CD1c-positive myeloid dendritic cell (primary cell): ENCODE results near the gene UBE2G1.
A peak's percentile ranks its signal among the peaks of the same experiment; 100 is the strongest.
"Not testable (repeated sequence)": the region's sequence is repeated elsewhere in the genome, so short reads cannot be mapped to it uniquely, and the experiment has no call there.

ENCODE experiments used
- DNase-seq: peaks from one replicate; pipeline ENCODE4 v3.0.0-alpha.2; 2016; ENCODE audit errors: extremely low spot score

Gene UBE2G1

DNA sequence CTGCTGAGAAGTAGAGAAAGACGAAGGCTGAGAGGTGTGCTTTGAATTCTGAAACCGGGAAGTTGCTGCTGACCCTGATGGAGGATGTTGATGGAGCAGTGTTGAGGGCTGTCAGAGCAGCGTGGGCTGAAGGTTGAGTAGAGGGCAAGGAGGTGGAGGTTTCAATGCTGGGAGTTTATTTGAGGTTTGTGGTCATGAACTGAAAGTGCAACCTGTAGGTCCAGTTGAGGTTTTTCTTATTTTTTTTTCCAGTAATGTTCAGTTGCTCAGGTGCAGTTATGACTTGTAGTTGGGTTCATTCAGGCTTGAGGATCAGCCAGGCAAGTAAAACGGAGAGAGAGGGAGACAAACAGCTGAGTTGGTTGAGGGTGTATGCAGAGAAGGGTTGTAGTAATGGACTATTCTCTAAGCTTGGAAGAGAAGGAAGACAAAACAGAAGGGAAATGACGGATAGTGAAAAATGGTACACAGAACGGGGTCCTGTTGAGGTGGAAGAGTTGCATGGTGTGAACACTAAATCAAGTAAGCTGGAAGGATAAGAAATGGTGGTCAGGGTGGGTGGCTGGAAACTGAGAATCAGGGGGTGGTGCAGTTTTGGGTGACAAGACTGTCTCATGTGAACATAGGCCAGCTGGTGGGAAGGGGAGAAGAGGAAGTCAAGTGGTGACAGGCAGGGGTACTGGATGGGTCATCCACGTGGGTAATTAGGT is 8.7 kb upstream of the UBE2G1 start:
- DNase-seq = peak; percentile 71

DNA sequence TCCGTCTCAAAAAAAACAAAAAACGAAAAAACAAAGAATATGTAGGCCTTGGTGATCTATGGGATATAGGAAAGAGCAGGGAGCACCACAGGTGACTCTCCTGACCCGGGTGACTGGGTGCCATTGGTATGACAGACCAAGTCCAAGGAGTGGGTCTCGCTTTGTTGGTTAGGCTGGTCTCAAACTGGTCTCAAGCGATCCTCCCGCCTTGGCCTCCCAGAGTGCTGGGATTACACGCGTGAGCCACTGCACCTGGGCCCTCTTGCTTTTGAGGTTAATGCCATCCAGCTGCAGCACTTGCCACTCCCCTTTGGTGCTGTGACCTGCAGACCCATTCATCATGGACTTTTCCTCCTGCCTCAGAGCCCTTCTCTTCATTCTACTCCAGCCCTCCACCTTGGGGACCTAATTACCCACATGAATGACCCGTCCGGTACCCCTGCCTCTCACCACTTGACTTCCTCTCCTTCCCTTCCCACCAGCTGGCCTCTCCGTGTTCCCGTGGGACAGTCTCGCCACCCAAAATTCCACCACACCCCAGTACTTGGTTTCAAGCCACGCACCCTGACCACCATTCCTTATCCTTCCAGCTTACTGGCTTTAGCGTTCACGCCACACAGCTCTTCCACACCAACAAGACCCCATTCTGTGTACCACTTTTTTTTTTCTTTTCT is 3.2 kb upstream of the UBE2G1 start:
- DNase-seq = no peak

DNA sequence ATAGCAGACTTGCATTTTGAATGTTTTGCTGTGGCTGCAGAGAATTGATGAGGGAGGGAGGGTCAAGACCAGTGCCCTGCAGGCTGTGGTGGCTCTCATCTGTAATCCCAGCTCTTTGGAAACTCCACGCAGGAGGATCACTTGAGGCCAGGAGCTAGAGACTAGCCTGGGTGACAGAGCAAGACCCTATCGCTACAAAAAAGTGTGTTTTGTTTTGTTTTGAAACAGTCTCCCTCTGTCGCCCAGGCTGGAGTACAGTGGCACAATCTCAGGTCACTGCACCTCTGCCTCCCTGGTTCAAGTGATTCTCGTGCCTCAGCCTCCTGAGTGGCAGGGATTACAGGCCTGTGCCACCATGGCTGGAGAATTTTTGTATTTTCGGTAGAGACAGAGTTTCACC is 1.9 kb upstream of the UBE2G1 start:
- DNase-seq = no peak

DNA sequence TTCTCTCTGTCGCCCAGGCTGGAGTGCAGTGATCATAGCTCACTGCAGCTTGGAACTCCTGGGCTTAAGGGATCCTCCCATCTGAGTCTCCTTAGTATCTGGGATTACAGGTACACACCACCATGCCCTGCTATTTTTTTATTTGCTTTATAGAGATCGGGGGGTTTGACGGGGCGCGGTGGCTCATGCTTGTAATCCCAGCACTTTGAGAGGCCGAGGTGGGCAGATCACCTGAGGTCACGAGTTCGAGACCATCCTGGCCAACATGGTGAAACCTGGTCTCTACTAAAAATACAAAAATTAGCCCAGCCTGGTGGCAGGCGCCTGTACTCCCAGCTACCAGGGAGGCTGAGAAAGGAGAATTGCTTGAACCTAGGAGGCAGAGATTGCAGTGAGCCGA is 702 bp upstream of the UBE2G1 start:
- not testable (repeated sequence) for DNase-seq

DNA sequence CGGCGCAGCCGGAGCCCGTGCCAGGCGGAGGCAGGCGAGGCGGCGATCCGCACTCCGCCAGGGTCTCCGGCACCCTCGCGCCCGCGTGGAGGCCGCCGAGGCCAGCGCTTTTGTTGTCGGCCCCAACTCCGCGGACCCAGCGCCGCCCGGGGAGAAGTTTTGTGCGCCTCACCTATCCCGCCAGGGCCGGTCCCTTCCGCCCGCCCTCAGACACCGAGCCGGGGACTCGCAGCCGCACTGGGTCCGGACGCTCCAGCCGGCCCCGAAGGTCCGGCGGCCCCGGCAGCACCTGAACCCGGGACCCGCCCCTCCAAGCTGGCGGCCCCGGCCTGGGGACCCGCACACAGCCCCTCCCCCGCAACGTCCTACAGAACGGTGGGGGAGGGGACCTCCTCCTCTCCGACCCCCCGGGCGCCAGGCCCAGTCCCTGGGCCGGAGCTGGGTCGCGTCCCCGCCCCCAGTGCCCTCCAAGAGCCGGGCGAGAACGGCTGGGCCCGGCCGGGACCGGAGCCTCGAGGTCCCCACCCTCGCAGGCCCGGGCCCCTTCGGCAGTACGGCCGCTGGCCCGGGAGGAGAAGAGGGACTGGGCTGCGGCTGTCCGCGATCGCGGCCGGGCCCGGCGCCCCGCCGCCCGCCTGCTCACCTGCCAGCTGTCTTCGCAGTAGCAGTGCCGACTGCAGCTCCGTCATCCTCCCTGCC is 698 bp downstream of the UBE2G1 start:
- DNase-seq = peak; percentile 22

DNA sequence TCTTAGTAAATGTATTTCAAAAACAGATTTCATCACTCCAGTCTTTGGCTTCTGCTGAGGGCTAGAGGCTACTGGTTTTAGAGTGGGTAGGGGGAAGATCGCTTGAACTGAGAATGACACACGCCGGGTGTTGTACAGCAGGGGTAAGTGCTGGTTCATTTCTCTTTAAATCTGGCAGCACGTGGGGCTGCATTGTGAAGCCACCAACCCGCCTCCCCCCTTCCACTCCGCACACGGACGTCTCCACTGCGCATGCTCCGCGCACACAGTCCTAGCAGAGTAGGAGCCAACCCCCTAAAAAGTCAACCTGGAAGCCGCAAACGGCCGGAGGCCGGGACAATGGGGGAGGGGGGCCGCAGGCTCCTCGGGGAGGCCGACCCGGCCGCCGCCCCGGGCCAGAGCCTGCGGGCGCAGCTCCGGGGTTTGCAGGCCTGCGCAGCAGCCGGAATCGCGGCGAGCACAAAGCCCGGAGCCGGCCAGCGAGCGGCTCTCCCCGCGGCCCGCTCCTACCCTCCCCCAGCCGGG is 1.3 kb downstream of the UBE2G1 start:
- DNase-seq = peak; percentile 96

DNA sequence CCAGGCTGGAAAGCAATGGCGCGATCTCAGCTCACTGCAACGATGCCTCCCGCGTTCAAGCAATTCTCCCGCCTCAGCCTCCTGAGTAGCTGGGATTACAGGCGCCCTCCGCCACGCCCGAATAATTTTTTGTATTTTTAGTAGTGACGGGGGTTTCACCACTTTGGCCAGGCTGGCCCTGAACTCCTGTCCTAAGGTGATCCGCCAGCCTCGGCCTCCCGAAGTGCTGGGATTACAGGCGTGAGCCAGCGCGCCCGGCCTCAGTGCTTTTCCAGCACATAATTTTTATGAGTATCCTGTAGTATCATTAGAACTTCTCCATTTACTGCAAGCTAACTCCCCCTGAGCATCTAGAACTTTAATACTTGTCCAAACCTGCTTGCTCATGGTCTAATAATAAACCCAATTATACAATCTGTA is 1.8 kb downstream of the UBE2G1 start:
- DNase-seq = no peak

DNA sequence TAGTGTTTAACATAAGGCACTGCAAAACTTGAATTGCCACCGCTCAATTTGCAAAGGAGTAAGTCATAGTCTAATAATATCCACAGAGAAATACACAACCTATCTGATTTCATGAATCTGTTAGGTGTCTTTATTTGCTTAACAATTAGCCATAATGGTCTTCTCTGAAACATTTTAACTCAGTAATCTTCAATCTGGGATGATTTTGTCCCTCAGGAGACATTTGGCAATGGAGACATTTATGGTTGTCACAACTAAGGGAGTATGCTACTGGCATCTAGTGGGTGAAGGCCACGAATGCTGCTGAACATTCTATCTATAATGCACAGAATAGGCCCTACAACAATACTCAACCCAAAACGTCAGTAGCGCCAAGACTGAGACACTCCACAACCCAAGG is 4.3 kb downstream of the UBE2G1 start:
- DNase-seq = no peak

DNA sequence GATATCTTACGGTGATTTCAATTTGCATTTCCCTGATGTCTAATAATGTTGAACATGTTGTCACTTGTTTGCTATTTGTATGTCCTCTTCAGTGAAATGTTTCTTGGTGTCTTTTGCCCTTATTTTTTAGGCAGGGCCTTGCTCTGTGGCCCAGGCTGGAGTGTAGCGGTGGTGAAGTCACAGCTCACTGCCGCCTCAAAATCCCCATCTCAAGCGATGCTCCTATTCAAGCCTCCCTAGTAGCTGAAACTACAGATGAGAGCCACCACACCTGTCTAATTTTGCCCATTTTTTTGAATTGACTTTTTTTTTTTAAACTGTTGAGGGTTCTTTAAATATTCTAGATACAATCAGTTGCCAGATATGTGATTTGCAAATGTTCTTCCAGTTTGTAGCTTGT is 8.3 kb downstream of the UBE2G1 start:
- DNase-seq = no peak

DNA sequence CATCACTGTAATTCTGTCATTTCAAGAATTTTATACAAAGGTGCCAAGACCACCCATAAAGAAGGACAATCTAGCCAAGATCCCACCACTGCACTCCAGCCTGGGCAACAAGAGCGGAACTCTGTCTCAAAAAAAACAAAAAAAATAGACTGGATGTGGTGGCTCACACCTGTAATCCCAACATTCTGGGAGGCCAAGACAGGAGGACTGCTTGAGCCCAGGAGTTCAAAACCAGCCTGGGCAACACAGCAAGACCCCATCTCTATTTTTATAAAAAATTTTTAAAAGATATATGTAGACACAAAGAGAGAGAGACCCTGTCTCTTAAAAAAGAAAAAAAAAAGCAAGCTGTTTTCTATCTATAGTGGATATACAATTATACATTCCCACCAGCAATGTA is 8.8 kb downstream of the UBE2G1 start:
- DNase-seq = no peak

DNA sequence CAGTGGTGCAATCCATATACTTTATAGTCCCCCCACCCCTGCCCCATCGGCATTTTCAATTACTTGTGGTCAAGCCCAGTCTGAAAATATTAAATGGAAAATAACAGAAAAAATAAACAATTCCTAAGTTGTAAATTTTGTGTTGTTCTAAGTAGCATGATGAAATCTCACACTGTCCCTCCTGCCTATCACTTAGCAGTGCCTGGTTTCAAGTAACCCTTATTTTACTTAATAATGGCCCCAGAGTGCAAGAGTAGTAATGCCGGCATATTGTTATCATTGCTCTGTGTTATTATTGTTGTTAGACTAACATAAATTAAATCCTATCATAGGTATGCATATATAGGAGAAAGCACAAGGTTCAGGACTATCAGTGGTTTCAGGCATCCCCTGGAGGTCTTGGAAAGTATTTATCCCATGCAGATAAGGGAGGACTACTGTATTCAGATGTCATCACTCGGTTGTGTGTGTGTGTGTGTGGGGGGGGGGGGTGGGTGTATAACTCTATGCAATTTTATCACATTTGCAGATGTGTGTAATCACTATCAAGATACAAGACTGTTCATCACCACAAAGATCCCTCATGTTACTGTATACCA is 9.3 kb downstream of the UBE2G1 start:
- DNase-seq = no peak

DNA sequence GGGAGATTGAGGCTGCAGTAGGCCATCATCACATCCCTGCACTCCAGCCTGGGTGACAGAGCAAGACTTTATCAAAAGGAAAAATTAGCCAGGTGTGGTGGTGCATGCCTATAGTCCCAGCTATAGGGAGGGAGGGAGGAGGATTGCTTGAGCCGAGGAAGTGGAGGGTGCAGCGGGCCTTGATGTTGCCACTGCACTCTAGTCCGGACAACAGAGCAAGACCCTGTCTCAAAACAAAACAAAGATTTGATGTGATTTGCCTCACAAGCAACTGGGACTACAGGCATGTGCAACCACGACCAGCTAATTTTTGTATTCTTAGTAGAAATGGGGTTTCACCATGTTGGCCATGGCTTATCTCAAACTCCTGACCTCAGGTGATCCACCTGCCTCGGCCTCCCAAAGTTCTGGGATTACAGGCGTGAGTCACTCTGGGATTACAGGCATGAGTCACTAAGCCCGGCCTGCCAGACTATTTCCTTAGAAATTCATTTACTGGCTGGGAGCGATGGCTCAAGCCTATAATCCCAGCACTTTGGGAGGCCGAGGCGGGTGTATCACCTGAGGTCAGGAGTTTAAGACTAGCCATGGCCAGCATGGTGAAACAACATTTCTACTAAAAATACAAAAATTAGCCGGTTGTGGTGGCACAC is 11.5 kb downstream of the UBE2G1 start:
- DNase-seq = no peak

DNA sequence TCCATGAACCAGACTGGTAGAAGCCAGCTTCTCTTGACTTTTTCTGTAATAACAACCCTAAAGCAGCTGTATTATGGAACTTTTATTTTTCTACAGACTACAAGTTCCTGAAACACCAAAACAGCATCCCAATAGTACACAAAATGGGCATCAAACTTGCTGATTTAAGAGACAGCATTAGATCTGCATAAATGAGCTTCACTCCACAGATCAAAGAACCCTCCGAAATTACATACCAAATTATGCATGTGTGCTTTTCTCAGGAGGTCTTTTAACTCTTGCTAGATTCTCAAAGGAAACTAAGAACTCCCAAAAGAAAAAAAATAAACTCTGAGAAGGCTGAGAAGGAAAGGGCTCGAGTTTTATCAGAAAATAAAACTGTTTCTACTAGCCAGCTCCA is 12.3 kb downstream of the UBE2G1 start:
- DNase-seq = no peak

DNA sequence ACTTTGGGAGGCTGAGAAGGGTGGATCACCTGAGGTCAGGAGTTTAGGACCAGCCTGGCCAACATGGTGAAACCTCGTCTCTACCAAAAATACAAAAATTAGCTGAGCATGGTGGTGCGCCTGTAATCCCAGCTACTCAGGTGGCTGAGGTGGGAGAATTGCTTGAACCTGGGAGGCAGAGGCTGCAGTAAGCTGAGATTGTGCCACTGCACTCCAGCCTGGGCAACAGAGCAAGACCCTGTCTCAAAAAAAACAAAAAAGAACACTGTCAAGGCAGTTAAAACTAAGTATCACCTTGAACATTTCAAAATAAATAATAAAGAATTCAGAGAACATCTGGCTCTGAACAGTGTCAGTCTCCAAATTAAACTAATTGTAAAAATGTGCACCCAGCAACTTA is 16.3 kb downstream of the UBE2G1 start:
- not testable (repeated sequence) for DNase-seq

DNA sequence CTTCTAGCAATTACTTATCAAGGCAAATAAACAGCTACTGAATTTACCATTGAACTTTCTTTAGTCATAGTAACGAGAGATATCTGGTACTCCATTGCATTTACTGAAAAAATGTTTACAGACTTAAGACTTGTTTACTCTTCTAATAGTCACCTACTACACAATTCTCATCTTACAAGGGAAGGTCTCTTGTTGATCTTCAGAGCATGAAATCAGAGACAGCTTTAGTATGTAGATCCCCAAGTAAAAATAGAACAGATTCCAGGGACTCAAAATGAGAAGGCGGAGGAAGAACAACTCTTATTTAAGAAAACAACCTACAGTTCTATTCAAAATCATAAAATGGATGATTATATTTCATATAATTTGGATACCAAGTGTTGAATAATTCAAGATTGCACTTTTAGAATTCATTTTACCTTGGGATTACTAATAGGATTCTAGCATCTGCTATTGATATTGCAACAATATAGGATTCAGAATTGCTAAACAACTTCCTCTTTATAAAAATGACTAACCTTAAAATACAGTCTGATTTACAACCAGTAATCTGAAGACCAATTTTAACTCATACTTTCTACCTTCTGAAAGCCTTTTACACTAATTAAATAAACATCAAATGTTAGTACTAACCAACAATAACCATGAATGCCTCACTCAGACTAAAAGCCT is 20.8 kb downstream of the UBE2G1 start:
- peak; percentile 55 for DNase-seq

DNA sequence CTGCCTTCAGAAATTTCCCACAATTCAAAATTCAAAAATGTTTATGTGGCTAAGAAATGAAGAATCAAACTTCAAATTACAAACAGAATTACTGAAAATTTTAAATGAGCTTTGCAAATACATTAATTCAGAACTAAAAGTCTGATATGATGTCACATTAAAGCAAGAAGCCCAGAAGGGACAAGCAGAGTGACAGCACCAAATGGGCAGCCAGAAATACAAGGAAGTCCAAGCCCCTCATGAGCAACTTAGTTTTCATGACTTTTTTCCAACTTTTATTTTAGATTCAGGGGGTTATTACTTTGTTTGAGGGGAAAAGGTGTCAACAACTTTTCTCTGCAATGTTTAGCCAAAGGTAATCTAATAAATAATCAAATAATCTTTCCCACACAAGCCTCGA is 21.5 kb downstream of the UBE2G1 start:
- no peak for DNase-seq

DNA sequence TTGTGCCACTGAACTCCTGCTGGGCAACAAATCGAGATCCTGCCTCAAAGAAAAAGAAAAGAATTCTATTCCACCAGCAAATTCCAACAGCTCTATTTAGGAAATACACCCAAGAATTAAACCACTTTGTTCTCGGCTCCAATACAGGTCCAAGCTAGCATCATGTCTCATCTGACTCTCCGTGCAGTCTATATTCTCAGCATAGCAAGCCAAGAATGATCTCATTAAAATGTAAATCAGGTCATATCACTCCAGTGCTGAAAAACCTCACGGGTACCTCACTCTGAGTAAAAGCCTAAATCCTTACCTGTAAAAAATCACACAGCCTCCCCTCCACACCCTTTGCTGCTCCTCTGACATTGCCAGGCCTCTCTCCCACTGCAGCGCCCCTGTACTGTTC is 23.9 kb downstream of the UBE2G1 start:
- DNase-seq = no peak

DNA sequence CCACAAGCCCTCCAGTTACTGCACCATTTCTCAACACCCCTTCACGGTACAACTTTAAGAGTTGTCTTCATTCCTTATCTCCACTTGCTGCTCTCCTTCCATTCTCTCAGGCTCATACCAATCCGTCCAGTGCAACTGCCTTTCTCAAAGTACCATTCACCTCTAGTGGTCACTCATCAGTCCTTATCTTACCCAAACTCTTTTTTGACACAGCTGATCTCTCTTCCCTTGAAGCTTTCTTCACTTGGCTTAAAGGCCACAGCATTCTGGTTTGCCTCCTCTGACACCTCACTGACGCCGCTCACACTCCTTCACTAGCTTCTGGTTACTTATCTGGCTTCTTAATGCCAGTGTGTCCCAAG is 24.9 kb downstream of the UBE2G1 start:
- DNase-seq = no peak

DNA sequence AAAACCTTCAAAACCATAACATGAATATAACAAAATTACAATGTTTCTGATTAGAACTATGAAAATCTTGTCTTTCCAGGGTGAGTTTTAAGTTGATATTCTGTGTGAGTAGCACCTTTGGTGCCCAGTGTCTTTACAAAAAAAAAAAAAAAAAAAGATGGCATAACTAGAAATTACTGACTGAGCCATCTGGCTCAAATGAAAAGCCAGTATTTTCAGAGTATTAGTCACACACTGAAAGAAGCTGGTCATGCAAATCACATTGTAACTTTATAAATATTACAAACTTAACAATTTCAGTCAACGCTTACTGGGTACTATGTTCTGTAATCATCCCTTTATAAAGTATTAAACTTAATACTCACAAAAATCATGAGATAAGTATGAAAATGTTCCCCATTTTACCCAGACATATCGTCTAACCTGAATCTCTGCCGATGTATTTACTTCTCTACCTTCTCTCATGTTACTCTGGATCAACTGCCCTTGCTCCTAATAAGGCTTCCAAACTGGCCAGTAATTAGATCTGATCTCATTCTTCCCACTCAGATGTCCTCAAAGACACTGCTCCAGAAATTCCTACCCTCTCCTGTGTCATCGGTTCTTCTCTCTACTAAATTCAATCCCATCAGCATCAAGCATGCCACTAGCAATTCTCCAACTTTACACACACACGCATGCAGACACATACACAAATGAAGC is 25.4 kb downstream of the UBE2G1 start:
- no peak for DNase-seq

DNA sequence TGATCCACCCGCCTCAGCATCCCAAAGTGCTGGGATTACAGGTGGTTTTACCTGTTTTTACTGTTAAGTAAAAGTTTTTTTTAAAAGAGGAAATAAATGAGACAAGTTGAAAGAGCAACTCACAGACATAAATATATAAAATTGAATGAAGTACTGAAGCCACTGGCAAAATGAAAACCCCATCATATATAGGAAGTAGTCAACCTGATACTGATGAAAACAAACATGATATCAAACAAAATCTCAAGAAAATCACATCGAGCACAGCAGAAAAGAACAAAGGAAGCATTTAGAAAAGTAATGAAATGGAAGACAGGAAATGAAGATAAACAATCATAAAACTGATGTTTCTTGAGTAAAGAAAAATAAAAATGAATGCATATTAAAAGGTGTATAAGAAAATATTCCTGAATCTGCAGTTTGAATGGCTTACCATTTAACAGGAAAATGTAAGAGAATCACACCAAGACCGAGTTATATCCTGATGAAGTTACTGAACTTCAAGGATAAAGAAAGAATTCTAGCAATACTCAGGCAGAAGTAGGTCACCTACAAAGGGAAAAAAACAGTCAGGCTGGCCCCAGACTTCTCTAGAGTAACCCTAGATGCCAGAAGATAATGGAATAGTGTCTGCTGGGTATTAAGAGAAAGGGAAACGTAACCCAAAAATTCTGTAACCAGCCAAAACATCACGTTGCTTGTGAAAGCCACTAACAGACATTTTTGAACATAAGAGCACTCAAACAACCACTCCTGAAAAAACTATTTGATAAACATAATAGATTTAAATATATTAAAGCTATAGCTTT is 31.5 kb downstream of the UBE2G1 start:
- no peak for DNase-seq
